HG03558 (cell line): ENCODE results near the gene TRAK2.

Experiments
- ATAC-seq: cut with Tn5 transposase; IDR thresholded peaks from one replicate; pipeline ENCODE4 v1.9.1; 2021; ENCODE audit warnings: moderate number of reproducible peaks; ENCODE audit not compliant: unreplicated experiment; ENCODE audit errors: extremely low read depth

The TRAK2 gene

DNA sequence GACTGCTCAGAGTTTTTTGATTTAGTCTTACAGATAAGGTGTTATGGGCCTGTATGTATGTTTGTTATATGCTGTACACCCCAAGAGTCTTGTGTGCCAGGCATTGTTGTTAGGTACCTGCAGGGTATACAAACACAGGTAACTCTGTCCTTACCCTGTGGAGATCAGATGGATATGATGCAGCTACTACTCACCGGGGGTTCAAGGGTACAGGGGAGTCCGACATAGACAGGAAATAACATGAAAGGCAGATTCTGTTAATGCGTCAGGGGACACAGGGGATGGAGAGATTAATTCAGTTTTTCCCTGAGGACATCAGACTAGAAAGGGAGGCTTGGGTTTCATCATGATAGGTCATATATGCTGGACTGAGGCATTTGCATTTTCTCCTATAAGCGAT, 31.3 kb downstream of the TRAK2 start:
- no peak for ATAC-seq

DNA sequence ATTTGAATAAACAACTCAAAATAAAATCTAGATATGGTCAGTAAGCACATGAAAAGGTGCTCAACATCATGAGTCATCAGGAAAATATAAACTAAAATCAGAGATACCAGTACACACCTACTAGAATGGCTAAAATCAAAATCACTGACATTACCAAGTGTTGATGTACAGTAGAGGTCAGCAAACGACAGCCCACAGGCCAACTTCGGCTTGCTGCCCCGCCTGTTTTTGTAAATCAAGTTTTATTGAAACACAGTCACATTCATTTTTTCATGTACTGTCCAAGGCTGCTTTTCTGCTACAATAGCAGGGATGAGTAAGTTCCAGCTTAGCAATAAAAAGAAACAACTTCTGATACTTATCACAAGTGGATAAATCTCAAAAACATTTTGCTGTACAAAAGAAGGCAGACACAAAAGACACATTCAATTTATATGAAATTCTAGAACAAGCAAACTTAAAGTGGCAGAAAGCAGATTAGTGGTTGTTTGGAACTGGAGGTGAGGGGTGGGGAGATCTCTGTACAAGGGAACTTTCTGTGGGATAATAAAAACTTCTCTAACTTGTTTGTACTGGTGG, 32.1 kb downstream of the TRAK2 start:
- ATAC-seq: no peak

- no peak for ATAC-seq
Observed at GRCh38 chr2:201415149-201415548, 36.1 kb downstream of the TRAK2 start.

- ATAC-seq: no peak
Observed at GRCh38 chr2:201414099-201415023, 36.9 kb downstream of the TRAK2 start.

GRCh38 chr2:201413552-201413951, 37.7 kb downstream of the TRAK2 start:
- ATAC-seq: no peak

- no peak for ATAC-seq
Observed at GRCh38 chr2:201413143-201413542, 38.1 kb downstream of the TRAK2 start.

- no peak for ATAC-seq
Observed at GRCh38 chr2:201411421-201411820, 39.8 kb downstream of the TRAK2 start.

DNA sequence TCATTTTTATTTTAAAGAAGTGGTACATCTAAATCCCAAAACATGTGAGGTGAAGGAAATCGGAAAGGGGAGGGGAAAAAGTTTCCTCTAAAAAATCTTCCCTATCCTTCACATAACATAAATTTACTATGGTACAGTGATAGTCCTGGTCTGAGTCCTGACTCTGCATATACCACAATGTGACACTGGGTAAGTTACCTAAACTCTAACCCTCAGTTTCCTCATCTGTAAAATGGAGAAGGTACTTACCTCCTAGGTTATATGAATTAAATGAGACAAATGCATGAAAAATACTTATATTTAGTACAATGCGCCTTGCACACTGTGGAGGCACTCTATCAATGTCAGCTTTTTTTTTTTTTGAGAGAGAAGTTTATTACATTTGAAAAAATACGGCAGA, 42.3 kb downstream of the TRAK2 start:
- no peak for ATAC-seq

DNA sequence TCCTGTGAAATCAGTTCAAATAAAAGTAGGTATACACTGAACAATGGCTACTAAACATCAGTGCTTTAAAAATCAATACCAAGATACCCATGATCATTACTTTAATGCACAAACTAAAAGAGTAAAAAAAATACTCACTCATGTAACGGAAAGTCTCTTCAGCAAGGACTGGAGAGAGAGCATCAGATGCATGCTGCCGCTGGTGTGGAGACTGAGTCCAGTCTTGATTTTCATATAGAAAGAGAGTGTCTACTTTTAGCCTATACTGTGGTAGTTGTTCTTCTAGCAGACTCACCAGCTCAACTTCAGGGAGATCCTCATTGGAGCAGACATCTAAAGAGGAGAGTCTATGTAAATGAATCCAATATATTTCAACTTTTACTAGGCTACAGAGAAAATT, 44.0 kb downstream of the TRAK2 start:
- no peak for ATAC-seq

- ATAC-seq: no peak
Observed at GRCh38 chr2:201406077-201406662, 45.1 kb downstream of the TRAK2 start.

DNA sequence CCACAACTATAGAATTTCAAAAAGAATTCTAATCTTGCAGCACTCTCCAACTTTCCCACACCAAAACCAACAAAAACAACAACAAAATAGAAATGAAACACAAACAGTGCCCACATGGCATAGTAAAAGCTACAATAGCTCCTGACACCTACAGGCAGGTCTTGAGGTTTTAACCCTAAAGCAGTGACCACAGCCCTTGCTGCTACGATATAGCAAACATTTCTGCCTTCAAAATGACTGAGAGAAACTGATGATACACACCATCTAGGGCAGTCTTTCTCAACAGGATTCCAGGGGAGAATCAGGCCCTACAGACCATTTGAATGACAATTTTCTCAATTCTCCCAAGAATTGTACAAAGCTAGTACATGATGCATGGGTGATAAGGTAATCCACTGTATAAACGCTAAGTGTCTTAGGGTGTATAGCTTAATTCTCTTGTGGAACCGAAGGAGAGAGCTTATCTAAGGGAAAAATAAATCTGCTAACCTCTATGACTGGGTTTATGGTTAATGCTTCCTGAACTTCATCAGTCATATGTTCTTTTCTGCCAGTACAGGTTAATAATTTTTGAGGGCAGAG, 46.5 kb downstream of the TRAK2 start:
- ATAC-seq: no peak

- ATAC-seq: no peak
Observed at GRCh38 chr2:201403880-201404279, 47.4 kb downstream of the TRAK2 start.

- no peak for ATAC-seq
Observed at GRCh38 chr2:201402651-201403562, 48.4 kb downstream of the TRAK2 start.

DNA sequence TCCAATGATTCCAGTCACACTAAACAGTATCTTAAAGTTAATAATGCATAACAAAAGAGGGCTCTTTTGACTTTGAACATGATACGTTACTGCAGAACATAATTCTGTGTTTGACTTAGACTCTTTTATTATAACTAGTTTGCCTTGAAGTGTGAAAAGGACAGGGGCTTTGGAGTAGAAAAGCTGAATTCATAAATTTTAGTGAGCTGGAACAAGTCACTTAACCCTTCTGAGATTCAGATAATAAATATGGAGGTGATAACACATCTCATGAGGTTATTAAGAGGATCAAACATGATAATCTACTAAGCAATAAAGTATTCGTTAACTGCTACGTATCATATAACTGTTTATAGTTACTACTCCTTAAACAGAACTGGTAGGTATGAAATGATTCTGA, 49.4 kb downstream of the TRAK2 start:
- no peak for ATAC-seq

DNA sequence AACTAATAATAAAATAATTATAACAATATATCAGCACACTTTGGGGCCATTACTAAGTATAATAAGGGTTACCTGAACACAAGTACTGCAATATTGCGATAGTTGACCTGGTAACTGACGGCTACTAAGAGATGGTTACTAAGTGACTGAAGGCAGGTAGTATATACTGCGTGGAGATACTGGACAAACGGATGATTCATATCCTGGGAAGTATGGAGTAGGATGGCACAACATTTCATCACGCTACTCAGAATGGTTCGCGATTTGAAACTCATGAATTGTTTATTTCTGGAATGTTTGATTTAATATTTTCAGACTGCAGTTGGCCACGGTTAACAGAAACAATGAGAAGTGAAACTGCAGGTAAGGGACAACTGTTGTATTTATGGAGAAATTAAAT, 54.7 kb downstream of the TRAK2 start:
- no peak for ATAC-seq

DNA sequence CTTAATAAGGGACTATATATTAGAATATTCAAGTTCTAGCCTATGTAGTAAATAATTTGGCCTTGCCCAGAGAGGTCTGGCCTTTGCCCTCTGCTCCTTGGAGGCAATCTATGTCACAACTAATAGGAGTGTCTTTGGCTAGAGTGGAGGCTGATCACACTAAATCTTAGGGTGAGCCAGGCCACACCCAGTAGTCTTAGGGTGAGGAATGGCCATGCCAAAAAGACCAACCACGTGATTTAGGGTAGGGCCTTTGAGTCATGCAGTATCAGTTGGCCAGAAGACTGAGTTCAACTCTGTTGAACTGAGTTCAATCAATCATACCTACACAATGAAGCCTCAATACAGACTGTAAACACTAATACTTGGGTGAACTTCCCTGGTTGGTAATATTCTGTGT, 68.1 kb downstream of the TRAK2 start:
- ATAC-seq: no peak

DNA sequence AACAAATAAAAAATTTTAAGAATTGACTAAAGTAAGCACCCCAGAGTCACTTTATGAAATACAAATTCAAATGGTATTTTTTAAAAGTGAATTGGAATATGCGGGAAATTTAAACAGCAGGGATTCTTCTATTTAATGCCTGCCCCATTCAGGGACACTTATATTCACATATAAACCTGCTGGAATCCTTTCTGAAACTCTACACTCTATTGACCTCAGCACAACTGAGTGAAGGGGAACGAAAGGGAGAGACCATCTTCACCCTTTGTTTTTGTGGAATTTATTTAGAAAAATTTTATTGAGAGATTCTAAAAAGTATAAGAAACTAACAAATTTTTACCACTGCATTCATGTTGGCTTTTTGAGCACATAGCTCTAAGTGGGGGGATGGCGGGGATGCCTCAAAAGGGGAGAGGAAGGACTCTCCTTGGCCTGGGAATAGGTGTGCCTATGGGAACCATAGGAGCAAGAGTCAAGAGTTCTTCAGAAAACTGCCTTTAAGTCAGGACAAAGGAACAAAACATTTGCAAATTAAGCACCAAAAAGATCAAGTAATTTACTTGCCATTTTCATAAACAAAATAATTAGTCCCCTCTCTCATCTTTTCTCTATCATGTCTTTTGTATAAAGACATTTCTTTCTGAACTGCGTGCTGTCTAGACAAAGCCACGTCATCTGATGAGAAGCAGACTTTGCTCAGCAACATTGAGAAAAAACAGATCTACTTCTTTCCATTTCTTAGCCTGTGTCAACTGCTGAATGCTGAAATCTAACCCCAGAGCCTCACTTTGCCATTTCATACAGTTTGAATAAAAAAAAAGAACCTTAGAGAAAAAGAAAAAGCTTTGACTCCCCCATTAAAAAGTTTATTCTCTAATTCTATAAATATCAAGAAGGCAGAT, 72.5 kb downstream of the TRAK2 start:
- no peak for ATAC-seq

GRCh38 chr2:201377218-201377617, 74.0 kb downstream of the TRAK2 start:
- no peak for ATAC-seq

GRCh38 chr2:201369775-201370174, 81.5 kb downstream of the TRAK2 start:
- no peak for ATAC-seq
